B cell (primary cell): ENCODE results near the gene SERF1B.
"Not testable (repeated sequence)": the region's sequence is repeated elsewhere in the genome, so short reads cannot be mapped to it uniquely, and the experiment has no call there.

ENCODE experiments used
- CTCF ChIP-seq: fragments of 200-600 bp; IDR thresholded peaks from one replicate; pipeline ENCODE4 v1.8.0; 2022; ENCODE audit warnings: antibody characterized with exemption, mild to moderate bottlenecking
- EZH2 ChIP-seq: IDR thresholded peaks from 2 replicates; pipeline ENCODE4 v1.6.1; 2012; ENCODE audit warnings: borderline replicate concordance, low read depth, mild to moderate bottlenecking, moderate library complexity, low read length; ENCODE audit not compliant: insufficient read depth, poor library complexity, severe bottlenecking

- TF ChIP-seq EZH2, CTCF: not testable (repeated sequence)
Measured at GRCh38 chr5:69991713-69992112, 33.3 kb upstream of the SERF1B start.
